ENCODE results near the gene PADI2. TPM values are rescaled to one million over a fixed set of nuclear protein-coding genes. Genes with fewer than 3 reads are reported as not detected.

Gene PADI2
- polyA plus RNA-seq (0.09 to 0.23 TPM (median 0.13 TPM) in 3 replicates), polyA minus RNA-seq (0.13 to 0.69 TPM (median 0.35 TPM) in 3 replicates)
- polyA plus RNA-seq (2011; ENCODE audit: low read depth), result not detected
- polyA plus RNA-seq (2011; cell fraction: cytosol; rRNA removed), result 0.12 and 0.16 TPM in 2 replicates
- 0.20 TPM in 2 replicates for polyA plus RNA-seq (2011; cell fraction: nucleus; rRNA removed)
- polyA plus RNA-seq (2012; ENCODE audit: low replicate concordance), result 0.07 and 0.21 TPM in 2 replicates
- polyA minus RNA-seq (2011; cell fraction: cytosol; rRNA and poly(A)+ RNA removed), result not detected
- polyA minus RNA-seq (2011; cell fraction: nucleus; rRNA and poly(A)+ RNA removed), result 0.21 and 0.31 TPM in 2 replicates

- TF ChIP-seq, protein P1, sequence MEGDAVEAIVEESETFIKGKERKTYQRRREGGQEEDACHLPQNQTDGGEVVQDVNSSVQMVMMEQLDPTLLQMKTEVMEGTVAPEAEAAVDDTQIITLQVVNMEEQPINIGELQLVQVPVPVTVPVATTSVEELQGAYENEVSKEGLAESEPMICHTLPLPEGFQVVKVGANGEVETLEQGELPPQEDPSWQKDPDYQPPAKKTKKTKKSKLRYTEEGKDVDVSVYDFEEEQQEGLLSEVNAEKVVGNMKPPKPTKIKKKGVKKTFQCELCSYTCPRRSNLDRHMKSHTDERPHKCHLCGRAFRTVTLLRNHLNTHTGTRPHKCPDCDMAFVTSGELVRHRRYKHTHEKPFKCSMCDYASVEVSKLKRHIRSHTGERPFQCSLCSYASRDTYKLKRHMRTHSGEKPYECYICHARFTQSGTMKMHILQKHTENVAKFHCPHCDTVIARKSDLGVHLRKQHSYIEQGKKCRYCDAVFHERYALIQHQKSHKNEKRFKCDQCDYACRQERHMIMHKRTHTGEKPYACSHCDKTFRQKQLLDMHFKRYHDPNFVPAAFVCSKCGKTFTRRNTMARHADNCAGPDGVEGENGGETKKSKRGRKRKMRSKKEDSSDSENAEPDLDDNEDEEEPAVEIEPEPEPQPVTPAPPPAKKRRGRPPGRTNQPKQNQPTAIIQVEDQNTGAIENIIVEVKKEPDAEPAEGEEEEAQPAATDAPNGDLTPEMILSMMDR (optimal IDR thresholded peaks at IDR 0.05 in 1 of 3, IDR thresholded peaks at IDR 0.05 in 1 of 3, conservative IDR thresholded peaks at IDR 0.05 in 1 of 3; ENCODE audit: extremely low read depth in 1 of 3, insufficient read depth in 2 of 3, low read length in 3 of 3), result no peak
- peak; percentile 6 for TF ChIP-seq EZH2 (IDR thresholded peaks at IDR 0.05; ENCODE audit: low read length)
- Histone ChIP-seq H4K20me1 (ENCODE audit: control insufficient read depth, extremely low read depth, insufficient read depth, low read length) (no peaks in the 10 kb centered on the region), H3K4me1 (ENCODE audit: control insufficient read depth, extremely low read depth, insufficient read depth, low read length) (peaks cover 7% of the 10 kb centered on the region), H2AFZ (ENCODE audit: control insufficient read depth, low read length) (no peak within 1 kb of the TSS), H3K36me3 (ENCODE audit: control insufficient read depth in 2 of 2, extremely low read depth in 1 of 2, insufficient read depth in 2 of 2, low read length in 2 of 2) (no peaks in the 10 kb centered on the region), H3K9me1 (ENCODE audit: control insufficient read depth, extremely low read depth, insufficient read depth, low read length) (no peaks in the 10 kb centered on the region), H3K27me3 (ENCODE audit: control insufficient read depth, extremely low read depth, insufficient read depth, low read length) (peaks cover 17% of the 10 kb centered on the region), H3K4me3 (ENCODE audit: control insufficient read depth in 2 of 3, extremely low read depth in 1 of 3, insufficient read depth in 2 of 3, low read depth in 1 of 3, low read length in 3 of 3) (peak within 1 kb of the TSS; percentile 14 to 50 (median 30)), H3K4me2 (ENCODE audit: control insufficient read depth, extremely low read depth, insufficient read depth, low read depth, low read length) (peak within 1 kb of the TSS; percentile 71), H3K27ac (ENCODE audit: control insufficient read depth, insufficient read depth, low read length) (no peak within 1 kb of the TSS), H3K9me3 (ENCODE audit: control insufficient read depth, low read depth, low read length) (no peaks in the 10 kb centered on the region), H3K79me2 (ENCODE audit: control insufficient read depth, insufficient read depth, low read length) (no peaks in the 10 kb centered on the region), H3K9ac (ENCODE audit: control insufficient read depth, extremely low read depth, insufficient read depth, low read length) (no peak within 1 kb of the TSS)
- FAIRE-seq (peak; percentile 73), DNase-seq (ENCODE audit: low read depth, low spot score) (no peak)
- dilution Hi-C loops (cut with MboI; ENCODE audit: extremely low pct_ligation_motif_present, low sequenced_read_pairs), result no loop called here
Observed at GRCh38 chr1:17119076-17119772, at the start of gene PADI2. PADI2 (minus strand) TSS chr1:17119451; CDS start chr1:17119371, 80 bp downstream.

DNA sequence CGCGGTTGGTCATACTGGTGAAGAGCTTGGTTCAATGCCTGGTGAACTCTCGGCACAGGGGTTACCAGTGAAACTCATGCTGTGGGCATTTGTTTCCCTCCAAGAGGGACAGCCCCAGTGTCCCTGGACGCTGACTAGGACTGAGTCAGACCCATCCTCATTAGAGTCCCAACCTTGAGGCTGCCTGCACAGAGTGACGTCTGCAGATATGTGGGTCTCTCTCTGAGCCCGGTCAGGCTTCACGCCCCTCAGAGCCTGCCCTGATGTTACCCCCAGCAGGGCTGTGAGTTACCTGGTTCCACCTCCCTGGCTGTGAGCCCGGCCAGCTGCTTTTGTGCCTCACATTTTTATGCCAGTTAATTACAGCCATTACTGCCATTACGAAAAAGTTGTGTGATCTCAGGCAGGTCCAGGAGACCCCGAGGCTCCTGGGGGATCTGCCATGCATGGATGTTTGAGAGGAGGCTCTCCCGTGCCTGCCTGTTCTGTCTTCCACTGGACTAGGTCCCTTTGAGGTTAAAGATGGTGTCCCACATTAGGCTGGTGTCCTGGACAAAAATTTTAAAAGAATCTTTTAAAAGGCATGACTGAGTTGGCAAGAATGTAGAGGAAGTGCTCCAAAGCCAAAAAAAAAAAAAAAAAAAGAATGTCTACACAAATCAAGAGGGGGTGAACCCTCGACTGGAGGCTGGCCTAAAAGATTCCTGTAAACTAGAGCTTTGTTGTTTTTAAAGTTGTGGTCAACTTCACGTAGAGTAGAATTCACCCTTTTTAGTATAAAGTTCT lies 49.0 kb upstream of the PADI2 start:
- TF ChIP-seq, protein P1 (optimal IDR thresholded peaks at IDR 0.05 in 1 of 3, IDR thresholded peaks at IDR 0.05 in 1 of 3, conservative IDR thresholded peaks at IDR 0.05 in 1 of 3; ENCODE audit: extremely low read depth in 1 of 3, insufficient read depth in 2 of 3, low read length in 3 of 3), result no peak
- no peak for TF ChIP-seq EZH2 (IDR thresholded peaks at IDR 0.05; ENCODE audit: low read length)
- FAIRE-seq, result peak; percentile 57

More for the DNA sequence above, 49.0 kb upstream of the PADI2 start:
- Histone ChIP-seq H3K36me3 (ENCODE audit: control insufficient read depth in 2 of 2, extremely low read depth in 1 of 2, insufficient read depth in 2 of 2, low read length in 2 of 2) (no peaks in the 10 kb centered on the region), H3K79me2 (ENCODE audit: control insufficient read depth, insufficient read depth, low read length) (no peaks in the 10 kb centered on the region), H2AFZ (ENCODE audit: control insufficient read depth, low read length) (peak overlapping the region; percentile 56), H3K9me1 (ENCODE audit: control insufficient read depth, extremely low read depth, insufficient read depth, low read length) (no peaks in the 10 kb centered on the region), H3K4me3 (ENCODE audit: control insufficient read depth in 2 of 3, extremely low read depth in 1 of 3, insufficient read depth in 2 of 3, low read depth in 1 of 3, low read length in 3 of 3) (no peak overlapping the region), H3K27ac (ENCODE audit: control insufficient read depth, insufficient read depth, low read length) (peak overlapping the region; percentile 49), H3K27me3 (ENCODE audit: control insufficient read depth, extremely low read depth, insufficient read depth, low read length) (no peaks in the 10 kb centered on the region), H3K9ac (ENCODE audit: control insufficient read depth, extremely low read depth, insufficient read depth, low read length) (no peak overlapping the region), H3K4me1 (ENCODE audit: control insufficient read depth, extremely low read depth, insufficient read depth, low read length) (peaks cover 16% of the 10 kb centered on the region), H3K9me3 (ENCODE audit: control insufficient read depth, low read depth, low read length) (no peaks in the 10 kb centered on the region), H4K20me1 (ENCODE audit: control insufficient read depth, extremely low read depth, insufficient read depth, low read length) (no peaks in the 10 kb centered on the region), H3K4me2 (ENCODE audit: control insufficient read depth, extremely low read depth, insufficient read depth, low read depth, low read length) (peak overlapping the region; percentile 41)
- dilution Hi-C loops (cut with MboI; ENCODE audit: extremely low pct_ligation_motif_present, low sequenced_read_pairs), result no loop called here
- no peak for DNase-seq (ENCODE audit: low read depth, low spot score)
